Activated T-helper 1 cell treated with anti-CD3 and anti-CD28 coated beads, Interleukin-12 subunit alpha, Interleukin-12 subunit beta, Interleukin-2, Interleukin-4 antibody, amounts not matched to agents 30 ng/mL and 10 ng/mL and 1 ng/mL, durations not matched to agents 14 hours and 24 hours and 36 hours (primary cell): Measurements from ENCODE around the gene VPS13A. TPM values are rescaled to one million over a fixed set of nuclear protein-coding genes. Genes with fewer than 3 reads are reported as not detected.

Experiments
- DNase-seq: peaks from one replicate; pipeline ENCODE4 v3.0.0; 2021; ENCODE audit warnings: low spot score
- H3K27ac Mint-ChIP-seq: one replicate; pipeline ENCODE4 v1.8.0; 2021; ENCODE audit warnings: mild to moderate bottlenecking, mixed read lengths
- H3K27me3 Mint-ChIP-seq: one replicate; pipeline ENCODE4 v1.8.0; 2022; ENCODE audit warnings: mild to moderate bottlenecking, moderate library complexity, mixed read lengths; ENCODE audit not compliant: insufficient read depth
- H3K36me3 Mint-ChIP-seq: one replicate; pipeline ENCODE4 v1.8.0; 2021; ENCODE audit warnings: low read depth, mixed read lengths
- H3K4me1 Mint-ChIP-seq: one replicate; pipeline ENCODE4 v1.8.0; 2021; ENCODE audit warnings: low read depth, mixed read lengths
- H3K4me3 Mint-ChIP-seq: one replicate; pipeline ENCODE4 v1.8.0; 2021; ENCODE audit warnings: mild to moderate bottlenecking, moderate library complexity, mixed read lengths
- H3K9me3 Mint-ChIP-seq: one replicate; pipeline ENCODE4 v1.8.0; 2021; ENCODE audit warnings: mixed read lengths
- intact Hi-C: fragments of 100-400 bp; cut with micrococcal nuclease; formaldehyde crosslinking; loops from one replicate; pipeline ENCODE4 v1.15.1; 2024
- total RNA-seq: library from RNA; stranded (reverse); gene quantifications from 2 replicates; pipeline ENCODE4 v1.2.3, GENCODE V29; 2022

The VPS13A gene
- total RNA-seq, 1 donor from 2014 or later = 44.2 TPM

GRCh38 chr9:77163884-77164283 is 13.4 kb upstream of the VPS13A start:
- peaks cover 9% of the 10 kb centered on the region for H3K27me3 Mint-ChIP-seq
- DNase-seq = no peak
- H3K9me3 Mint-ChIP-seq = no peaks in the 10 kb centered on the region
- no peaks in the 10 kb centered on the region for H3K4me1 Mint-ChIP-seq
- intact Hi-C loops = no loop called here
- no peak overlapping the region for H3K27ac Mint-ChIP-seq
- no peak overlapping the region for H3K4me3 Mint-ChIP-seq
- no peaks in the 10 kb centered on the region for H3K36me3 Mint-ChIP-seq

DNA sequence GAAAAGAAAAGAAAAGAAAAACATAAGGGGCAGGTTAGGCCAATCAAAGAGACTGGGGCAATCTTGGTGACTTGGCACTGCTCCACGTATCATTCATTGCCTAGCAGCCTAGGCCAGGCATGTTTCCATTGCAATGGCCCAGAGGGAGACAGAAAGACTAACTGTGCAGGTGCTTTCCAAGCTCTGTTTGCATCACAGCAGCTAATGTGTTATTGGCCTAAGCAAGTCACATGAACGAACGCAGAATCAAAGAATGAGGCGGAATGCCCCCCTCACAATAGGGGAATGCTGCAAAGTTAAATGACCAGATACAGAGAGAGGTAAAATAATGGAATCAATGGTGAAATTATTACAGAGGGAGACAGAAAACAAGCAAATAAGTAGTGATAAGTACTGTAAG is 11.1 kb upstream of the VPS13A start:
- Mint-ChIP-seq H3K27me3 (peaks cover 8% of the 10 kb centered on the region), H3K9me3 (no peaks in the 10 kb centered on the region), H3K27ac (no peak overlapping the region), H3K36me3 (no peaks in the 10 kb centered on the region), H3K4me3 (no peak overlapping the region), H3K4me1 (no peaks in the 10 kb centered on the region)
- DNase-seq = no peak
- intact Hi-C loops = loop anchor here (2.0 kb wide), 2 partner anchors 291 to 585 kb away; no protein-coding TSS in a partner anchor

DNA sequence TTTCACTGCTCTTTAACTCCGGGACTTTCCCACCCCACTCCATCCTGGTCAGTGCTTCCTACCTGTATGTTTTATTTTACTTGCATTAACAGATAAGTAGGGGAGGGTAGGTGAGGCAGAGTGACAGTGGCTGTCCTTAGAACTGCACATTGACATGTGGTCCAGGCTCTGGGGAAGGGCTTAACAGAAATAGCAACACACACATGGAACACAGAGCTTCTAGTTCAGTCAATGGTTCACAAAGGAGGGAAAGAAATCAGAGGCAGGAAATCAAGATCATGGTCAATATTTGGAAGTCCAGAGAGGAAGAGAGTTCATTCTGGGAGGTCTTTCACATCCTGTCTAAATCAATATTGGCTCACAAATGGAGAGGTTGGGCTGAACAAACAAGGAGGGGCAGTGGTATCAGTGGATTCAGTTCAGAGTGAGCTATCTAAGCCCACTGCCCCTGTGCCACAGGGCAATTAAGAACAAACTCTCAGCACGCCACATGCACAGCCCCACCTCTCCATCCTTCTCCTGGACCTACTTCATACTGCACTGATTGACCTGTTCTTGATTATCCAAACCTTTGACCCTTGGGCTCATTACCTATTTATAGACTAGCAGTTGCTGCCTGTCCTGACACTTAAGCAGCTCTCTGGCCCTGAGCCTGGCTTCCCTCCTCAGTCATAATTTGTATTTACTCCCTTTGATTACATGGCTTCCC is 6.2 kb upstream of the VPS13A start:
- Mint-ChIP-seq H3K9me3 (no peaks in the 10 kb centered on the region), H3K4me3 (no peak overlapping the region), H3K36me3 (no peaks in the 10 kb centered on the region), H3K27ac (no peak overlapping the region), H3K27me3 (peaks cover 22% of the 10 kb centered on the region), H3K4me1 (no peaks in the 10 kb centered on the region)
- DNase-seq = no peak
- intact Hi-C loops = loop anchor here (10.0 kb wide), 2 partner anchors 134 to 674 kb away; no protein-coding TSS in a partner anchor

GRCh38 chr9:77175151-77175550 is 2.2 kb upstream of the VPS13A start:
- Mint-ChIP-seq H3K27me3 (peaks cover 22% of the 10 kb centered on the region), H3K36me3 (peaks cover 2% of the 10 kb centered on the region), H3K4me3 (no peak overlapping the region), H3K9me3 (no peaks in the 10 kb centered on the region), H3K27ac (no peak overlapping the region), H3K4me1 (peaks cover 25% of the 10 kb centered on the region)
- no peak for DNase-seq
- intact Hi-C loops = loop anchor here (5.0 to 10.0 kb wide), 5 partner anchors 130 to 857 kb away; partner anchors contain the start of gene GNAQ

GRCh38 chr9:77176106-77176505 is 1.2 kb upstream of the VPS13A start:
- H3K4me1 Mint-ChIP-seq = peaks cover 32% of the 10 kb centered on the region
- H3K36me3 Mint-ChIP-seq = peaks cover 2% of the 10 kb centered on the region
- no peak overlapping the region for H3K27ac Mint-ChIP-seq
- H3K4me3 Mint-ChIP-seq = peak overlapping the region; percentile 21
- no peaks in the 10 kb centered on the region for H3K9me3 Mint-ChIP-seq
- intact Hi-C loops = loop anchor here (2.0 to 10.0 kb wide), 7 partner anchors 129 to 856 kb away; partner anchors contain the start of genes GCNT1 and GNAQ
- peaks cover 19% of the 10 kb centered on the region for H3K27me3 Mint-ChIP-seq
- no peak for DNase-seq

GRCh38 chr9:77176686-77177142 is 620 bp upstream of the VPS13A start:
- intact Hi-C loops = loop anchor here (1.0 to 10.0 kb wide), 11 partner anchors 9 to 1120 kb away; partner anchors contain the start of genes CEP78, GCNT1, GNAQ and RFK
- no peak for DNase-seq
- H3K27me3 Mint-ChIP-seq = peaks cover 16% of the 10 kb centered on the region
- H3K36me3 Mint-ChIP-seq = peaks cover 2% of the 10 kb centered on the region
- H3K9me3 Mint-ChIP-seq = no peaks in the 10 kb centered on the region
- peaks cover 32% of the 10 kb centered on the region for H3K4me1 Mint-ChIP-seq
- H3K4me3 Mint-ChIP-seq = peak overlapping the region; percentile 95
- peak overlapping the region; percentile 86 for H3K27ac Mint-ChIP-seq

DNA sequence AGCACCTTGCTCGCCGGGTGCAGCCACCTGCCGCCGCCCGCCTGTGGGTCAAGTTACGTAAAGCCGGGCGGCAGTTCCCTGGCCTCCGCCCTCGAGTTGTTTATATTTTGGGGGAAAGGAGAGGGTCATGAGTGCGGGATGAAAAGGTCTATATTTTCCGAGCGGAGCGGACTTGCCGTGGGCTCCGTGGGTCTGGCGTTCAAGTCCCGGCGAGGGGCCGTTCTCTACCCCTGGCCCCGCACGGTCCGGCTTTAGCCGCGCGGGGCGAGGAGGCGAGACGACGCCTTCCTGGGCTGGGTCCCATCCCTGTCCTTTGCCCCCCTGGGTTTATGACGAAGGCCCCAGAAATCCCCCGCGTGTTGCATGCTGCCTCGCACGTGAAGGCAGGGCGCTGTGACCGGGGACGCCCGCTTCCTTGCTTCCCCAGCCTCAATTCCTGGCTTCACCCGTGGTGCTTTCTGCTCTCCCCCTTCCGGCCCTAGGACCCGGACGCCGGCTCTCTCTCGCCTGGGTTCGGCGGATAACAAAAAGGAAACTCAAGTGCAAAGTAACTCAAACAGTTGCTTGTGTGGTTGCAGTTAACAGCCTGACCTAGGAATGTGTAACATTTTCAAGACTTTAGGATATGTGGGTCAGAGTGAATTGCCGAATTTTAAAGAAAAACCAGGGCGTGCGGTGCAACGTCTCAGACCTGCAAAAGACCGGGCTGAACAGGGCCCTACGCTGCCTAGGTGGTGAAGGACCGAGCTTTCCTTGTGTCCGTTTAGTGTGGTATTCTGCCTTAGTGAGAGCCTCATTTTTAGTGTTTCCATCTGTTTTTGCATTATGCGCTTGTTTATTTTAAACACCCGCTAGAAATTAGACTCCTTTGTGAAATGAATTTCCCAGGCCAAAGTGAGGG is 810 bp downstream of the VPS13A start:
- intact Hi-C loops = loop anchor here (1.0 to 10.0 kb wide), 12 partner anchors 11 to 1118 kb away; partner anchors contain the start of genes CEP78, GCNT1, GNAQ and RFK
- Mint-ChIP-seq H3K4me1 (peaks cover 32% of the 10 kb centered on the region), H3K27ac (peak overlapping the region; percentile 92), H3K9me3 (no peaks in the 10 kb centered on the region), H3K36me3 (peaks cover 2% of the 10 kb centered on the region), H3K4me3 (peak overlapping the region; percentile 95), H3K27me3 (peaks cover 10% of the 10 kb centered on the region)
- DNase-seq = peak; percentile 44

GRCh38 chr9:77180056-77180455 is 2.7 kb downstream of the VPS13A start:
- Mint-ChIP-seq H3K4me1 (peaks cover 38% of the 10 kb centered on the region), H3K36me3 (peaks cover 2% of the 10 kb centered on the region), H3K9me3 (no peaks in the 10 kb centered on the region), H3K4me3 (peak overlapping the region; percentile 95), H3K27me3 (peaks cover 9% of the 10 kb centered on the region), H3K27ac (no peak overlapping the region)
- intact Hi-C loops = no loop called here
- DNase-seq = no peak

- intact Hi-C loops = no loop called here
- Mint-ChIP-seq H3K36me3 (peaks cover 7% of the 10 kb centered on the region), H3K4me3 (no peak overlapping the region), H3K4me1 (peaks cover 36% of the 10 kb centered on the region), H3K27me3 (no peaks in the 10 kb centered on the region), H3K9me3 (no peaks in the 10 kb centered on the region), H3K27ac (no peak overlapping the region)
- DNase-seq = no peak
Measured at GRCh38 chr9:77183581-77183980, 6.2 kb downstream of the VPS13A start.

DNA sequence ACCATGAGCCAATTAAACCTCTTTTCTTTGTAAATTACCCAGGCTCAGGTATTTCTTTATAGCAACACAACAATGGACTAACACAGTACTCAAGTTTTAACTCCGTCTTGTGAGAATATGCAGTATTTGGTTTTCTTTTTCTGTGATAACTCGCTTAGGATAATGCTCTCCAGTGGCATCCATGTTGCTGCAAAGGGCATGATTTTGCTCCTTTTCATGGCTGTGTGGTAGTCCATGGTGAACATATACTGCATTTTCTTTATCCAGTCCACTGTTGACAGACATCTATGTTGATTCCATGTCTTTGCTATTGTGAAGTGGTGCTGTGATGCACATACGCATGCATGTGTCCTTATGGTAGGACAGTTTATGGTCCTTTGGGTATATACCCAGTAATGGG is 10.9 kb downstream of the VPS13A start:
- Mint-ChIP-seq H3K9me3 (no peaks in the 10 kb centered on the region), H3K4me1 (peaks cover 29% of the 10 kb centered on the region), H3K27ac (no peak overlapping the region), H3K4me3 (no peak overlapping the region), H3K36me3 (peaks cover 5% of the 10 kb centered on the region), H3K27me3 (no peaks in the 10 kb centered on the region)
- intact Hi-C loops = no loop called here
- DNase-seq = no peak

DNA sequence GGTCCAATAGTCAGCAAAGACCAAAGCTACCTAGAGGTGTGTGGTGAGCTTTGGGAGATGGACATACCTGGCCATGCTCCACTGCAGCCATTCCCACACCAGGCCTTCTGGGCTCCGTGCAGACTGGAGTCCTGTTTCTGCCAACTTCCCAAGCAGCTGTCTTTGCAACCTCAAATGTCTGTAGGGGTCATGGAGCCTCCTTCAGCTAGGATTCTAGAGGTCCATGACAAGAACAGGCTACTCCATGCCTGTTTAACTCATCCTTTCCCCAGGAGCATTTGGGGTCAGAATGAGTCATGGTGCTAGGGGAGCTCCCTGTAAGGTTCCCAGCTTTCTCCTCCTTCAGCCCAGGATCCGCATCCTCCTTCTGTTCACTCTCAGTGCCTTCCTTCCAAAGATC is 17.1 kb downstream of the VPS13A start:
- DNase-seq = no peak
- Mint-ChIP-seq H3K4me1 (peaks cover 16% of the 10 kb centered on the region), H3K4me3 (no peak overlapping the region), H3K9me3 (no peaks in the 10 kb centered on the region), H3K36me3 (no peaks in the 10 kb centered on the region), H3K27me3 (no peaks in the 10 kb centered on the region), H3K27ac (no peak overlapping the region)
- intact Hi-C loops = no loop called here

DNA sequence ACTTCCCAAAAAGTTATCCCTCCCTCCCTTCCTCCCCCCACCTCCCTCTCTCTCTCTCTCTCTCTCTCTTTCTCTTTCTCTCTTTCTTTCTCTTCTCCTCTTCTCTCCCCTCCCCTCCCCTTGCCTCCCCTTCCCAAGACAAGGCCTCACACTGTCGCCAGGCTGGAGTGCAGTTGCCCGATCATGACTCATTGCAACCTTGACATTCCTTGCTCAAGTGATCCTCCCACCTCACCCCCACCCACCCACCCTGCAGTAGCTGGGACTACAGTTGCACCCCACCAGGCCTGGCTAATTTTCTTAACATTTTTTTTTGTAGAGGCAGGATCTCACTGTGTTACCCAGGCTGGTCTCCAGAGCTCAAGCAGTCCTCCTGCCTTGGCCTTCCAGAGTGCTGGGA is 32.8 kb downstream of the VPS13A start:
- H3K27ac Mint-ChIP-seq = no peak overlapping the region
- H3K36me3 Mint-ChIP-seq = peaks cover 7% of the 10 kb centered on the region

DNA sequence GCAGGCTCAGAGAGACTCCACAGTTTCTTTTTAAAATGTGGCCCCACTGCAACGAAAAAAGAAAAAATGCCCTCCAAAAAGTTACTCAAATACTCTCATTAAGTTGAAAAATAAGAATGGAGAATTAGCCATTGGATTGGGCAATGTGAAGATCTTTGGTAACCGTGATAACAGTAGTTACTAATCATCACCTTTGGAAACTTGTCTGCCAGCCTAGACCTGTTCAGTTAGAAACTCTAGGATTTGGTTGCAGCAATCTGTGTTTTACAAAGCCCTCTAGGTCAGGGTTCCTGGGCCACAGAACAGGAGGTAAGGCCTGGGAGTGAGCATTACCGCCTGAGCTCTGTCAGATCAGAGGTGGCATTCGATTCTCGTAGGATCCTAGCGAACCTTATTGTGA is 34.2 kb downstream of the VPS13A start:
- no peak overlapping the region for H3K27ac Mint-ChIP-seq
- intact Hi-C loops = no loop called here
- DNase-seq = no peak
- H3K4me1 Mint-ChIP-seq = no peaks in the 10 kb centered on the region
- H3K9me3 Mint-ChIP-seq = no peaks in the 10 kb centered on the region
- H3K27me3 Mint-ChIP-seq = no peaks in the 10 kb centered on the region
- no peak overlapping the region for H3K4me3 Mint-ChIP-seq
- H3K36me3 Mint-ChIP-seq = peaks cover 6% of the 10 kb centered on the region

More for the DNA sequence above, 32.8 kb downstream of the VPS13A start:
- no peak for DNase-seq
- intact Hi-C loops = no loop called here
- Mint-ChIP-seq H3K27me3 (no peaks in the 10 kb centered on the region), H3K4me1 (no peaks in the 10 kb centered on the region), H3K9me3 (no peaks in the 10 kb centered on the region), H3K4me3 (no peak overlapping the region)
